Trophoblast cell (in vitro differentiated cells and primary cell): ENCODE measurements around the gene SIK3.

Experiments used
- DNase-seq, 2 donors: peaks; one replicate each; pipeline ENCODE4 v3.0.0-alpha.2; 2016
- H2AFZ ChIP-seq: 2 replicates; pipeline ENCODE4 v1.6.1; 2013; ENCODE audit warnings: low read length, moderate library complexity, mild to moderate bottlenecking; ENCODE audit not compliant: insufficient read depth, poor library complexity
- H2AK5ac ChIP-seq: 2 replicates; pipeline ENCODE4 v1.6.1; 2013; ENCODE audit warnings: mild to moderate bottlenecking, low read length
- H2BK120ac ChIP-seq: 2 replicates; pipeline ENCODE4 v1.6.1; 2013; ENCODE audit warnings: low read length, mild to moderate bottlenecking, moderate library complexity; ENCODE audit not compliant: insufficient read depth, poor library complexity
- H2BK12ac ChIP-seq: 2 replicates; pipeline ENCODE4 v1.6.1; 2013; ENCODE audit warnings: mild to moderate bottlenecking, low read length, moderate library complexity
- H2BK5ac ChIP-seq: 2 replicates; pipeline ENCODE4 v1.6.1; 2013; ENCODE audit warnings: low read length, low read depth, moderate library complexity, mild to moderate bottlenecking; ENCODE audit not compliant: poor library complexity
- H3K14ac ChIP-seq: 2 replicates; pipeline ENCODE4 v1.6.1; 2013; ENCODE audit warnings: mild to moderate bottlenecking, low read length
- H3K18ac ChIP-seq: 2 replicates; pipeline ENCODE4 v1.6.1; 2013; ENCODE audit warnings: mild to moderate bottlenecking, low read length
- H3K23ac ChIP-seq: 2 replicates; pipeline ENCODE4 v1.6.1; 2013; ENCODE audit warnings: low read length
- H3K27ac ChIP-seq: 2 replicates; pipeline ENCODE4 v1.5.1; 2013; ENCODE audit warnings: low read depth, mild to moderate bottlenecking, inconsistent platforms, low read length, moderate library complexity
- H3K27me3 ChIP-seq: 2 replicates; pipeline ENCODE4 v1.6.1; 2013; ENCODE audit warnings: inconsistent platforms, mild to moderate bottlenecking, low read length, moderate library complexity; ENCODE audit not compliant: insufficient read depth
- H3K36me3 ChIP-seq, 2 experiments: 1 replicate in 1 of 2; 2 replicates in 1 of 2; pipeline ENCODE4 v1.6.1; 2013; ENCODE audit warnings: low read length in 2 of 2, mild to moderate bottlenecking in 2 of 2, moderate library complexity in 1 of 2; ENCODE audit not compliant: insufficient read depth in 2 of 2, control insufficient read depth in 1 of 2
- H3K4ac ChIP-seq: 2 replicates; pipeline ENCODE4 v1.6.1; 2013; ENCODE audit warnings: low read depth, mild to moderate bottlenecking, low read length, moderate library complexity
- H3K4me1 ChIP-seq, 2 experiments: 1 replicate in 1 of 2; 2 replicates in 1 of 2; pipeline ENCODE4 v1.6.1; 2013; ENCODE audit warnings: low read length in 2 of 2, mild to moderate bottlenecking in 2 of 2, moderate library complexity in 1 of 2; ENCODE audit not compliant: insufficient read depth in 2 of 2, control insufficient read depth in 1 of 2
- H3K4me2 ChIP-seq: 2 replicates; pipeline ENCODE4 v1.6.1; 2013; ENCODE audit warnings: inconsistent platforms, mild to moderate bottlenecking, low read length, moderate library complexity
- H3K4me3 ChIP-seq: 2 replicates; pipeline ENCODE4 v1.5.1; 2013; ENCODE audit warnings: mild to moderate bottlenecking, low read depth, low read length, inconsistent platforms
- H3K79me1 ChIP-seq: one replicate; pipeline ENCODE4 v1.6.1; 2013; ENCODE audit warnings: low read length
- H3K79me2 ChIP-seq: 2 replicates; pipeline ENCODE4 v1.6.1; 2013; ENCODE audit warnings: low read length, mild to moderate bottlenecking; ENCODE audit not compliant: control insufficient read depth, insufficient read depth, poor library complexity
- H3K9ac ChIP-seq: 2 replicates; pipeline ENCODE4 v1.6.1; 2013; ENCODE audit warnings: mild to moderate bottlenecking, low read length
- H3K9me3 ChIP-seq: 2 replicates; pipeline ENCODE4 v1.6.1; 2013; ENCODE audit warnings: low read depth, mild to moderate bottlenecking, control low read depth, inconsistent platforms, low read length; ENCODE audit not compliant: insufficient read depth
- H4K12ac ChIP-seq: 2 replicates; pipeline ENCODE4 v1.6.1; 2013; ENCODE audit warnings: low read depth, mild to moderate bottlenecking, low read length, moderate library complexity
- H4K8ac ChIP-seq: 2 replicates; pipeline ENCODE4 v1.6.1; 2013; ENCODE audit warnings: low read depth, mild to moderate bottlenecking, low read length, moderate library complexity
- H4K91ac ChIP-seq: one replicate; pipeline ENCODE4 v1.6.1; 2013; ENCODE audit warnings: low read depth, mild to moderate bottlenecking, low read length, moderate library complexity
- whole genome bisulfite sequencing: extraction: QIAGEN DNeasy Blood & Tissue Kit; methylation state at CpG from one replicate; pipeline ENCODE4 v1.1.7; 2013; ENCODE audit warnings: missing lambda C conversion rate; ENCODE audit not compliant: insufficient read length, insufficient coverage; ENCODE audit errors: extremely low coverage; 5-methylcytosine and 5-hydroxymethylcytosine counted together

Gene SIK3

DNA sequence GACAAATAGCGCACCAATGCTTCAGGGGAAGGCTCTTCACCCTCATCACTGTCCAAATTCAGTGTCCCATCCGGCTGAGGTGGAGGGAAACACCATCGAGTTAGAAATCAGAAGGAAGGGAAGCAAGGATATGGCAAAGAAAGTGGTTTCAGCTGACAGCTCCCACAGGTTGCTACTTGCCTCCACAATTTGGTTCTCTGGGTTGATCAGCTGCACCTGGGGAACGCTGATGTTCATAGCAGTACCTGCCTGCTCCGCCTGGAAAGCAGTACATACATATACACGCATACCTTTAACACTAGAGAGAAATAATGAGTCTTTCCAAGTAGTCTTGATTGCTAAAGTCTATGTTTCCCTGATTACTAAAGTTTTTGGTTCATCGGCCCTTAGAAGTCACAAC, 223.0 kb downstream of the SIK3 start:
- no peak for DNase-seq

DNA sequence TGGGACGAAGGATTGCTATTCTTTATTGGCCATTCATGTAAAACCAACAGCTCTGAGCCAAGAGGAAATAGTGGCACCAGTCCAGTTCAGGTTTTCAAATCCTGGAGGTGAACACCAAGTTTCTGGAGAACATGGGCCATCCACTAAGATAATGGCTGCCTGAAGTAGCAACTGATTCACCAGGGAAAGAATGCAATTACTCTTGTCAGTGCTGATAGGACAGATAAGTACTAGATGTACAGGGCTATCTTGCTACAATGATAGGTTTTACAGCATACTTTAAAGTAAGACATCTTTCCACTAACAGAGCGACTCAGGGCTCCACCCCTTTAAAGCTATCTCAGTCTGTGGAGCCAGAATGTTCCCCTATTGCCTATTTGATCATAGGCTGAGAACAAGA, 224.0 kb downstream of the SIK3 start:
- H3K4me3 ChIP-seq: no peak overlapping the region
- H3K4me1 ChIP-seq: peaks cover 10 to 15% of the 10 kb centered on the region in 2 experiments
- DNase-seq: peak; percentile 55 to 86
- no peak overlapping the region for H3K9ac ChIP-seq
- no peak overlapping the region for H2BK12ac ChIP-seq
- H2AFZ ChIP-seq: no peak overlapping the region
- H2BK120ac ChIP-seq: no peak overlapping the region
- no peak overlapping the region for H4K91ac ChIP-seq
- no peaks in the 10 kb centered on the region for H3K9me3 ChIP-seq
- H3K4ac ChIP-seq: no peak overlapping the region
- peaks cover 10 to 26% of the 10 kb centered on the region in 2 experiments for H3K36me3 ChIP-seq
- no peak overlapping the region for H3K18ac ChIP-seq
- no peak overlapping the region for H3K4me2 ChIP-seq
- no peaks in the 10 kb centered on the region for H3K27me3 ChIP-seq
- H2BK5ac ChIP-seq: no peak overlapping the region
- H4K12ac ChIP-seq: no peak overlapping the region
- H3K79me2 ChIP-seq: no peaks in the 10 kb centered on the region
- no peak overlapping the region for H3K23ac ChIP-seq
- H2AK5ac ChIP-seq: no peak overlapping the region
- H3K14ac ChIP-seq: no peak overlapping the region
- no peak overlapping the region for H4K8ac ChIP-seq
- no peak overlapping the region for H3K27ac ChIP-seq
- H3K79me1 ChIP-seq: no peaks in the 10 kb centered on the region
- WGBS: no CpG with 5 or more reads among the region's 2 CpGs

More for the DNA sequence above, 223.0 kb downstream of the SIK3 start:
- H2BK120ac ChIP-seq: no peak overlapping the region
- no peak overlapping the region for H2AK5ac ChIP-seq
- H2BK5ac ChIP-seq: no peak overlapping the region
- H3K4me1 ChIP-seq: peaks cover 10 to 15% of the 10 kb centered on the region in 2 experiments
- H2AFZ ChIP-seq: no peak overlapping the region
- H3K9ac ChIP-seq: no peak overlapping the region
- no peak overlapping the region for H4K91ac ChIP-seq
- no peaks in the 10 kb centered on the region for H3K79me2 ChIP-seq
- H3K27me3 ChIP-seq: no peaks in the 10 kb centered on the region
- no peaks in the 10 kb centered on the region for H3K9me3 ChIP-seq
- H3K4me3 ChIP-seq: no peak overlapping the region
- H2BK12ac ChIP-seq: no peak overlapping the region
- H3K4me2 ChIP-seq: no peak overlapping the region
- H3K36me3 ChIP-seq: peaks cover 8 to 18% of the 10 kb centered on the region in 2 experiments
- H3K23ac ChIP-seq: no peak overlapping the region
- H3K27ac ChIP-seq: no peak overlapping the region
- H4K12ac ChIP-seq: no peak overlapping the region
- H3K4ac ChIP-seq: no peak overlapping the region
- H3K18ac ChIP-seq: no peak overlapping the region
- H3K14ac ChIP-seq: no peak overlapping the region
- H3K79me1 ChIP-seq: no peaks in the 10 kb centered on the region
- no peak overlapping the region for H4K8ac ChIP-seq
- no CpG with 5 or more reads among the region's 7 CpGs for WGBS

DNA sequence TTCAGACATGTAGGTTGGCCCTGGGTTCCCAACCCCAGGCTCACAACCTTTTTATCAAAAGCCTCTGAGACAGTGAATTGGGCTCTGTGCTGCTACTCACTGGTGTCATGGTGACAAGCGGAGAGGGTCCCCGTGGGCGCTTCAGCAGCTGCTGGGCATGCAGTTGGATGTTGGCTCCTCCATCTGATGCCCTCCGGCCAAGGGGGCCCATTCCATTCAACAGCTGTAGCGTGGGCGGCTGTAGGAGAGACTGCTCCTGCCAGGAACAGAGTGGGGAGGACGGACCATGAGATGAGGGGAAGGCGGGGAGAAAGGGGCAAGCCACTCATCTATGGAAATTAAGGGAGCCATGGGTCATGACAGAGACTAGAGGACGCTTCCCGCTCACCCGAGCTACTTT, 224.8 kb downstream of the SIK3 start:
- no peaks in the 10 kb centered on the region for H3K79me2 ChIP-seq
- no peak overlapping the region for H4K8ac ChIP-seq
- no peak overlapping the region for H2AFZ ChIP-seq
- peaks cover 10 to 15% of the 10 kb centered on the region in 2 experiments for H3K4me1 ChIP-seq
- no peak overlapping the region for H2BK12ac ChIP-seq
- H3K14ac ChIP-seq: no peak overlapping the region
- no peak overlapping the region for H3K23ac ChIP-seq
- no peak for DNase-seq
- H3K4me2 ChIP-seq: no peak overlapping the region
- H4K12ac ChIP-seq: no peak overlapping the region
- H2BK5ac ChIP-seq: no peak overlapping the region
- no peak overlapping the region for H4K91ac ChIP-seq
- no peak overlapping the region for H3K27ac ChIP-seq
- H3K36me3 ChIP-seq: peaks cover 10 to 26% of the 10 kb centered on the region in 2 experiments
- no peak overlapping the region for H3K9ac ChIP-seq
- no peak overlapping the region for H2AK5ac ChIP-seq
- H3K27me3 ChIP-seq: no peaks in the 10 kb centered on the region
- H2BK120ac ChIP-seq: no peak overlapping the region
- H3K4ac ChIP-seq: no peak overlapping the region
- H3K18ac ChIP-seq: no peak overlapping the region
- H3K4me3 ChIP-seq: no peak overlapping the region
- WGBS: no CpG with 5 or more reads among the region's 11 CpGs
- no peaks in the 10 kb centered on the region for H3K79me1 ChIP-seq
- H3K9me3 ChIP-seq: no peaks in the 10 kb centered on the region

DNA sequence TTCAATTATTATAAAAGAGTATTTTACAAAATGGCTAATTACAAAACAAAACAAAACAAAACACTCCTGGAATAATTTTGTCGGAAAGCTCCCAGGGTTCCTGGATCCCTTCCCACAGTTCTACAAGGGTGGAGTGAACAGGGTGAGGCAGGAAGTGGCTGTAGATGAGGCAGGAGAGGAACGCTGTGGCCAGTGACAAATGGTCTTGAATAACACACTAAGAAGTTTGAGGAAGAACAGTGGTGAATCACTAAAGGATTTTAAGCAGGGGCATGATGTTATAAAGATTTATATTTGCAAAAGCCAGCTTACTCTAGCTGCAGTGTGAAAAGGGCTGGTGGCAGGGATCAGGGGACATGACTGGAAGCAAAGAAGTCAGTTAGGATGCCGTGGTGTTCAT, 227.0 kb downstream of the SIK3 start:
- DNase-seq: no peak
- Histone ChIP-seq H2AK5ac (no peak overlapping the region), H2BK120ac (no peak overlapping the region), H4K8ac (no peak overlapping the region), H4K12ac (no peak overlapping the region), H3K4ac (no peak overlapping the region), H4K91ac (no peak overlapping the region), H3K14ac (no peak overlapping the region), H3K79me2 (no peaks in the 10 kb centered on the region), H3K4me3 (no peak overlapping the region), H3K23ac (no peak overlapping the region), H3K18ac (no peak overlapping the region), H3K79me1 (no peaks in the 10 kb centered on the region), H2BK12ac (no peak overlapping the region), H3K9ac (no peak overlapping the region), H3K9me3 (no peaks in the 10 kb centered on the region), H3K27me3 (no peaks in the 10 kb centered on the region), H3K36me3 (peaks cover 13 to 29% of the 10 kb centered on the region in 2 experiments), H3K4me1 (peaks cover 9 to 15% of the 10 kb centered on the region in 2 experiments), H2AFZ (no peak overlapping the region), H2BK5ac (no peak overlapping the region), H3K4me2 (no peak overlapping the region), H3K27ac (no peak overlapping the region)
- WGBS: no CpG with 5 or more reads among the region's 3 CpGs
